ENCODE results near the gene AP2B1. TPM values are rescaled to one million over a fixed set of nuclear protein-coding genes. Genes with fewer than 3 reads are reported as not detected.

AP2B1 gene
- total RNA-seq, 1 donor from 2014 or later: 330 TPM

- no peaks in the 10 kb centered on the region for H3K36me3 Mint-ChIP-seq (ENCODE audit: low read depth, unreplicated experiment)
- peaks cover 4% of the 10 kb centered on the region for H3K4me1 Mint-ChIP-seq (ENCODE audit: unreplicated experiment)
- no peak for DNase-seq (ENCODE audit: low spot score)
- H3K4me3 Mint-ChIP-seq (ENCODE audit: unreplicated experiment): no peak overlapping the region
- no peak overlapping the region for H3K27ac Mint-ChIP-seq (ENCODE audit: unreplicated experiment)
- H3K27me3 Mint-ChIP-seq (ENCODE audit: unreplicated experiment): peaks cover 18% of the 10 kb centered on the region
- TF ChIP-seq, protein P1, sequence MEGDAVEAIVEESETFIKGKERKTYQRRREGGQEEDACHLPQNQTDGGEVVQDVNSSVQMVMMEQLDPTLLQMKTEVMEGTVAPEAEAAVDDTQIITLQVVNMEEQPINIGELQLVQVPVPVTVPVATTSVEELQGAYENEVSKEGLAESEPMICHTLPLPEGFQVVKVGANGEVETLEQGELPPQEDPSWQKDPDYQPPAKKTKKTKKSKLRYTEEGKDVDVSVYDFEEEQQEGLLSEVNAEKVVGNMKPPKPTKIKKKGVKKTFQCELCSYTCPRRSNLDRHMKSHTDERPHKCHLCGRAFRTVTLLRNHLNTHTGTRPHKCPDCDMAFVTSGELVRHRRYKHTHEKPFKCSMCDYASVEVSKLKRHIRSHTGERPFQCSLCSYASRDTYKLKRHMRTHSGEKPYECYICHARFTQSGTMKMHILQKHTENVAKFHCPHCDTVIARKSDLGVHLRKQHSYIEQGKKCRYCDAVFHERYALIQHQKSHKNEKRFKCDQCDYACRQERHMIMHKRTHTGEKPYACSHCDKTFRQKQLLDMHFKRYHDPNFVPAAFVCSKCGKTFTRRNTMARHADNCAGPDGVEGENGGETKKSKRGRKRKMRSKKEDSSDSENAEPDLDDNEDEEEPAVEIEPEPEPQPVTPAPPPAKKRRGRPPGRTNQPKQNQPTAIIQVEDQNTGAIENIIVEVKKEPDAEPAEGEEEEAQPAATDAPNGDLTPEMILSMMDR (IDR thresholded peaks at IDR 0.05; ENCODE audit: unreplicated experiment): no peak
- H3K9me3 Mint-ChIP-seq (ENCODE audit: unreplicated experiment): no peaks in the 10 kb centered on the region
Observed at GRCh38 chr17:35744830-35745229, 157.7 kb downstream of the AP2B1 start.

DNA sequence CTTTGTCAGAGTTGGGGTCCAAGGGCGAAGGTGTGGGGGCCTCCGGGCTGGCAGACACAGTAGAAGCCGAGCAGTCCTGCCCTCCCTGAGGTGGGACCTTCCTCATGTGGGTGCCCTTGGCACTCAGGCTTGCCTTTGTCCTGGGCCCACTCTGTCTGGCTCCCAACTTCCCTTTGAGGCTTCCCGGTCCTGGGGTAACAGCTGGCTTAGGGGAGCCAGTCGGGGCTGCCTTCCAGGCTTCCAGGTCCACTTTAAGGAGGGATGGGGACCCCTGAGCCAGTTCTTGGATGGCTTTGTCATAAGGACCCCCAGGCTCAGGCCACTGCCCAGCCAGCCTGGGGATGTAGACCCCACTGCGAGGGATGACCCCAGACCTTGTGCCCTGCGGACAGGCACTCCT is 158.1 kb downstream of the AP2B1 start:
- no peak overlapping the region for H3K27ac Mint-ChIP-seq (ENCODE audit: unreplicated experiment)
- TF ChIP-seq, protein P1 (IDR thresholded peaks at IDR 0.05; ENCODE audit: unreplicated experiment): no peak
- H3K36me3 Mint-ChIP-seq (ENCODE audit: low read depth, unreplicated experiment): no peaks in the 10 kb centered on the region
- H3K4me3 Mint-ChIP-seq (ENCODE audit: unreplicated experiment): no peak overlapping the region
- peaks cover 14% of the 10 kb centered on the region for H3K27me3 Mint-ChIP-seq (ENCODE audit: unreplicated experiment)
- no peak for DNase-seq (ENCODE audit: low spot score)
- H3K9me3 Mint-ChIP-seq (ENCODE audit: unreplicated experiment): no peaks in the 10 kb centered on the region
- H3K4me1 Mint-ChIP-seq (ENCODE audit: unreplicated experiment): peaks cover 4% of the 10 kb centered on the region

- H3K27ac Mint-ChIP-seq (ENCODE audit: unreplicated experiment): no peak overlapping the region
- peaks cover 8% of the 10 kb centered on the region for H3K4me1 Mint-ChIP-seq (ENCODE audit: unreplicated experiment)
- DNase-seq (ENCODE audit: low spot score): no peak
- TF ChIP-seq, protein P1 (IDR thresholded peaks at IDR 0.05; ENCODE audit: unreplicated experiment): no peak
- peaks cover 14% of the 10 kb centered on the region for H3K27me3 Mint-ChIP-seq (ENCODE audit: unreplicated experiment)
- no peaks in the 10 kb centered on the region for H3K9me3 Mint-ChIP-seq (ENCODE audit: unreplicated experiment)
- H3K36me3 Mint-ChIP-seq (ENCODE audit: low read depth, unreplicated experiment): no peaks in the 10 kb centered on the region
- no peak overlapping the region for H3K4me3 Mint-ChIP-seq (ENCODE audit: unreplicated experiment)
Observed at GRCh38 chr17:35745749-35746320, 158.7 kb downstream of the AP2B1 start.

- H3K4me3 Mint-ChIP-seq (ENCODE audit: unreplicated experiment): no peak overlapping the region
- peak; percentile 82 for DNase-seq (ENCODE audit: low spot score)
- peaks cover 8% of the 10 kb centered on the region for H3K27me3 Mint-ChIP-seq (ENCODE audit: unreplicated experiment)
- H3K9me3 Mint-ChIP-seq (ENCODE audit: unreplicated experiment): no peaks in the 10 kb centered on the region
- TF ChIP-seq, protein P1 (IDR thresholded peaks at IDR 0.05; ENCODE audit: unreplicated experiment): peak; percentile 83
- H3K36me3 Mint-ChIP-seq (ENCODE audit: low read depth, unreplicated experiment): no peaks in the 10 kb centered on the region
- H3K4me1 Mint-ChIP-seq (ENCODE audit: unreplicated experiment): peaks cover 4% of the 10 kb centered on the region
- no peak overlapping the region for H3K27ac Mint-ChIP-seq (ENCODE audit: unreplicated experiment)
Observed at GRCh38 chr17:35747540-35748017, 160.5 kb downstream of the AP2B1 start.

GRCh38 chr17:35748341-35748841 is 161.3 kb downstream of the AP2B1 start:
- no peak for DNase-seq (ENCODE audit: low spot score)
- TF ChIP-seq, protein P1 (IDR thresholded peaks at IDR 0.05; ENCODE audit: unreplicated experiment): no peak
- Mint-ChIP-seq H3K9me3 (ENCODE audit: unreplicated experiment) (no peaks in the 10 kb centered on the region), H3K4me3 (ENCODE audit: unreplicated experiment) (no peak overlapping the region), H3K36me3 (ENCODE audit: low read depth, unreplicated experiment) (no peaks in the 10 kb centered on the region), H3K27ac (ENCODE audit: unreplicated experiment) (no peak overlapping the region), H3K27me3 (ENCODE audit: unreplicated experiment) (peaks cover 10% of the 10 kb centered on the region), H3K4me1 (ENCODE audit: unreplicated experiment) (peaks cover 4% of the 10 kb centered on the region)
